ENCODE results near the gene VARS2.
"Not testable (repeated sequence)": the region's sequence is repeated elsewhere in the genome, so short reads cannot be mapped to it uniquely, and the experiment has no call there.

VARS2 gene

DNA sequence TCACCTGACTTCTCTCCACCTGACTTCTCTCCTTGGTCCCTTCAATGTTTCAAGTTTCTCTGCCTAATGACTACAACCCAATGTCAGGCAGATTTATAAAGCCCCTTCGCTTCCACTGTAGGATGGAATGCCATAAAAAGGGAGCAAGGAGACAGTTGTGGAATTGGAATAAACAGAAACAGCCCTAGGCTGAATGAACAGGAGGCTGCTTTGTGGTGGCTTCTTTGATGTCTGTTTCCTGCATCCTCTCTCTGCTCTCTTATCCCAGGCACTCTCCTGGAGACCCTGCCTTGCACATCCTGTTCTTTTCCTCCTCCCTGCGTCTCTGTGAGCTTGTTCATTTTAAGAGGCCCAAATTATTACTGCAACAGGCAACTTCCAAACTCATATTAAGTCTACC is 43.7 kb downstream of the VARS2 start:
- in situ Hi-C loops (cut with MboI; ENCODE audit: low sequenced_read_pairs), result no loop called here

DNA sequence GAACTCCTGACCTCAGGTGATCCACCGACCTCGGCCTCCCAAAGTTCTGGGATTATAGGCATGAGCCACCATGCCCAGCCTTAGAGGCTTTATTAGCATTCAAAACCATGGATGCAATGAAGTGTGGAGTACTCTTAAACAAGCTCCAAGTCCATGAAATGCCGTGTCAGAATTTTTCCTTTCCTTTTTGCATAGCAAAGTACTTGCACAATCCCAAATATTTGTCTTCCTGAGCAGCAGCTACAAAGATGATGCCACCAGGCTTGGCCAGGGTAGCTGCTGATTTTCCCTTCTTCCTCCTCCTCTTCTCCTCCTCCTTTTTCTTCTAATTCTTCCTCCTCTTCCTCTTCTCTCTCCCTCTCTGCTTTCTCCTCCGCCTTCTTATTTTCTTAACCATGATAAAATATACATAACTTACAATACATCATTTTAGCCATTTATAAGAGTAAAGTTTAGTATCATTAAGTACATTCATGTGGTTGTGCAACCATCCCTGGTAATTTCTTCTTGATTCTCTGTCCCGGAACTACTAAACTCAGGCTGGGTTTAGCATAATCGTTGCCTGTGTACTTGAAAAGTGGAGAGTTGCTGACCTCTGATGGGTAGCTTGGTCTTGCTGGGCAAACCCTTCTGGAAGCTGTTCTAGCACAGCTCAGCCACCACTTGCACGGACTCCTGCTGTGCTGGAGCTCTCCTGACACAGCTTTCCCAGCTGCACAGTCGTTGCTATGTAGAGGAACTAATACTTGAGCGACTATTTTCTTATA is 47.1 kb downstream of the VARS2 start:
- in situ Hi-C loops (cut with MboI; ENCODE audit: low sequenced_read_pairs), result no loop called here

DNA sequence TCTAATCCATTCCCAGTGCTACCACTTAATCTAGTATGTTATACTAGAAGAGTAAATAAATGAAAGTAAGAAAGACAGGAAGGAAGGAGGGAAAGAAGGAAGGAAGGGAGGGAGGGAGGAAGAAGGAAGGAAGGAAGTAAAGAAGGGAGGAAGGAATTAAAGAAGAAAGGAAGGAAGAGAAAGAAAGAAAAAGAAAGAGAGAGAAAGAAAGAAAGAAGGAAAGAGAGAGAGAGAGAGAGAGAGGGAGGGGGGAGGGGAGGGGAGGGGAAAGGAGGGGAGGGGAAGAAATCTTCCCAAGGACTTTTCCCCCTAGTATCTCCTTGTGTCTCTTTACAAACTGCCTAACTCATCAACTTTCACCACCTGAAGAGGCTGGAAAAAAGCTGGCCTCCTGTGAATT is 48.7 kb downstream of the VARS2 start:
- in situ Hi-C loops (cut with MboI; ENCODE audit: low sequenced_read_pairs), result no loop called here

DNA sequence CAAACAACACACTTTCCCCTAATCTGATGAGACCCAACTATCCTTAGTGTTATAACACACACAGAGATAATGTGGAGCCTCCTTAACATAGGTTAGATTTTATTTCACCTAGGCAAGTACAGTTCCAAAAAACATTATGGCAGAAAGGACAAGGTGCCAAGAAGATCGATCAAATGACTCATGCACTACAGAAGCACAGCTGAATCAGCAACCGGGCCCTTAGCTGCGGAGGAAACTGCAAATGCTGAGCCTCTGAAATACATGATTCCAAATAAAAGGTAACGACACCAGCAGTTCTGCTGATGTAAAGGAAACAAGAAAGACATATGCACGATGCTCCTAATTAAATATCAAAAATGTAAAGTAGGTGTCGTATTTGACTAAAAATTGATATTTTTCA is 49.6 kb downstream of the VARS2 start:
- in situ Hi-C loops (cut with MboI; ENCODE audit: low sequenced_read_pairs), result no loop called here

DNA sequence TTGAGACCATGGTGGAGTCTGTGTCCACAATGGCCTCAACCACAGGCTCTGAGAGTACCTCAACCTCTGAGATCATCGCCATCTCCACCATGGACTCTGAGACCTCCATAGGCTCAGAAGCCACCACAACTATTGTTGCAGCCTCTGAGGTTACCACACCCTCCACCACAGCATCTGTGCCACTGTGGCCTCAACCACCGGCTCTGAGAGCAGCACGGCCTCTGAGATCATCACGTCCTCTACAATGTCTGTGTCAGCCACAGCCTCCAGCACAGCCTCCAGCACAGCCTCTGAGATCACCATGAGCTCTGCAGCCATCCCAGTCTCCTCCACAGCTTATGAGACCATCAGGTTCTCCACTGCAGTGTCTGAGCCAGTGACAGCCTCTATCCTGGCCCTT is 50.0 kb downstream of the VARS2 start:
- in situ Hi-C loops (cut with MboI; ENCODE audit: low sequenced_read_pairs), result no loop called here

DNA sequence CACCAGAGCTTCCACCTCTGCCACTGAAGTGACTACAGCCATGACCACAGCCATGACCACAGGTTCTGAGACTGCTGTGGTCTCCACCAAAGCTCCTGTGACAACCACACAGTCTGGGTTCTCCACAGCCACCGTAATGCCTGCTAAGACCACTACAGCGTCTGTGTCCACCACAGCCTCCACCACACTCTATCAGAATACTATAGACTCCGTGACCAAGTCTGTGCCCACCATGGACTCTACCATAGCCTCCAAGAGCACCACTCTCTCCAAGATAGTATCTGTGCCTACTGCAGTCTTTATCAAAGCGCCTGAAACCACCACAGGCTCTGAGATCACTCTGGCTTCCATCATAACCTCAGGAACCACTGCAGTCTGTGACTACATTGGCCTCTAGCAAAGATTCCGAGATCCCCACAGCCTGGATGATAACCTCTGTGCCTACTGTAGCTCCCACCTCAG is 51.1 kb downstream of the VARS2 start:
- in situ Hi-C loops (cut with MboI; ENCODE audit: low sequenced_read_pairs), result no loop called here

DNA sequence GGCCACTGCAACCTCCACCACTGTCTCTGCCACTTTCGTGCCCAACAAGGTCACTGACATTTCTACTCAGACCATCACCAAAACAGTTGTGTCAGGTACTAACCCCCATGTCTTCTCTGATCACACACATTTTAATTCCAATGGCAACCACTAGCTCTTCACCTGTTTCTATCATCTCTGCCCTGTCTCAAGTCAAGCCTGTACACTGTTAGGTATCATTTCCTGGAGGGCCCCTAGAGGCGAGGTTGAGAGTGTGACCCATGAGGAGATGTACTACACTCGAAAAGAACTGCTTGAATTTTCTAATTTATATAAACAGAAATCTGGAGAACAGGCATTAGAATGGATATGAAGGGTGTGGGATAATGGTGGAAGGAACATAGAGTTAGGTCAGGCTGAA is 52.1 kb downstream of the VARS2 start:
- in situ Hi-C loops (cut with MboI; ENCODE audit: low sequenced_read_pairs), result no loop called here

DNA sequence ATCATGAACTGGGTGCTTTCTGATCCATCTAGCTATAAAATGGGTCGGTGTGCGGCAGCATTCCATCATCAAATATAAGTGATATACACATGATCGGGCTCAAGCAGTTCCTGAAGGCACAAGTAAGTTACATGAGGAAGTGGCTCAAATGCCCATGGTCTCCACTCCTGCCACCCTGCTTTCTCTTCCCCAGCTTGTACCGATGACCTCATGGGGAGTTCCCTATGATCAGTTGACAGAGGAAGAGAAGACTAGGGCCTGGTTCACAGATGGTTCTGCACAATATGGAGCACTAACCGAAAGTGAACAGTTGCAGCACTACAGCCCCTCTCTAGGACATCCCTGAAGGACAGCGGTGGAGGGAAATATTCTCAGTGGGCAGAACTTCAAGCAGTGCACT is 55.1 kb downstream of the VARS2 start:
- in situ Hi-C loops (cut with MboI; ENCODE audit: low sequenced_read_pairs), result not testable (repeated sequence)

DNA sequence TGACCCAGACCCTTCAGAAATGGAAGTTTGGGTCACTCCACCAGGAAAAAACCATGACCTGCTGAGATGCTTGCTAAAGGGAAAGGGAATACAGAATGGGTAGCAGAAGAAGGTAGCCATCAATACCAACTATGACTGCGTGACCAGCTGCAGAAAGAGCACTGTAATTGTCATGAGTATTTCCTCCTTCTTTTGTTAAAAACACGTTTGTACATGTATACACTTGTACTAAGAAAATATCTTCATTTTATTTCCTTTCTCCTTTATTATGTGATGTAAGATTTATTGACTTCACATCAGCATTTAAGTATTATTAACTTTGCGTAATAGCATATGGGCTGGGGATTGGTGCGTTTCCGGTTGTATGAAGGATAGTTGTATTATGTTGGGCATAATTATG is 56.9 kb downstream of the VARS2 start:
- in situ Hi-C loops (cut with MboI; ENCODE audit: low sequenced_read_pairs), result no loop called here

DNA sequence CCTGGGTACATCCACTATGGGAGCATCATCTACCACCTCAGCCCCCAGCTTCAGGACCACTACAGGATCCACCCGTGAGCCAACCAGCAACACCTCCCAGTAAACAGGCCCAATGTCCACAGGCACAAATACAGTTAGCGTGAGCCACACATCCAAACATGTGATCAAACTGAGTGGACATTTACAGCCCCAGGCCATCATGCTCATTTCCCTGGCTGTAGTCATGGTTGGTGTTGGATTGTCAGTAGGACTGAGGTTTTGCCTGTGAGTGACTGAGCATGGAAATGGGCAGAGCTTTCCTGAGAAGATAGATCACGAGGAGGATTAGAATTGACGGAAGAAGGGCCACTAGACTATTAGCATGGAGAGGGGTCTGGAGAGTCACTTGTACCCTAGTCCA is 58.8 kb downstream of the VARS2 start:
- in situ Hi-C loops (cut with MboI; ENCODE audit: low sequenced_read_pairs), result no loop called here

DNA sequence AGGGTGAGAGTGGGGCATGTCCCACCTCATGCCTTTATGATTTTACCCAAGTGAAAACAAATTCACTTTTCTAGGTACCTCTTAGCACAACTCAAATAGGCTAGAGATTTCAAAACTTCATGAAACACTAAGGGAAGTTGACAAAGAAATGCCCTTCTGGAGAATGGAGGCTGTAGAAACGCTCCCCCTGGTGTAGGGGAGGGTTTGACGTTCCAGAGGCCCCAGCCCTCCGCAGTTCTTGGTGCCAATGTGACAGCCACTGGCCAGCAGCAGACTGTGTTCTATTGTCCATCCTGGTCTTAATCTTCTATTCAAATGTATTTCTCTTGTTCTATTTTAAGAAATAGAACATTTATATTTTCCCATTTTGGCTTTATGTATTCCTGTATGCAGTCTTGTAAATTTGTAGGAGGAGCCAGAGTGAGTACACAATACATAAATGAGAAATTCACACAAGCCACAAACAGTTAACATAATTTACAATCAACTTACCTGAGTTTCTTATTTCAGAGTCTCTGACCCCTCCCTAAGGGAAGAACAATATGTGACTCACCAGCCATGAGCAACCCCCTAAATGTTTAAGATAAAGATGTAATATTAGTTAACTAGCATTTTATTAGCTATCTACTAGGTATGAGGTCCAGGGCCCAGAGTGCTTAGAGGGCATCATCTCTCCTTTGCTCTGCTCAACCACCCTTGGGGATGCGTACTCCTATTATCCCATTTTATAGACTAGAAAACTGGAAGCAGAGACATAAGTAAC is 60.6 kb downstream of the VARS2 start:
- in situ Hi-C loops (cut with MboI; ENCODE audit: low sequenced_read_pairs), result no loop called here

Data from HL-60/S4 treated with phorbol 12-myristate 13-acetate at 8.2 ng/mL for 4 days and 3 days (cell line).